Measurements from ENCODE around the gene UCN3.

The UCN3 gene

DNA sequence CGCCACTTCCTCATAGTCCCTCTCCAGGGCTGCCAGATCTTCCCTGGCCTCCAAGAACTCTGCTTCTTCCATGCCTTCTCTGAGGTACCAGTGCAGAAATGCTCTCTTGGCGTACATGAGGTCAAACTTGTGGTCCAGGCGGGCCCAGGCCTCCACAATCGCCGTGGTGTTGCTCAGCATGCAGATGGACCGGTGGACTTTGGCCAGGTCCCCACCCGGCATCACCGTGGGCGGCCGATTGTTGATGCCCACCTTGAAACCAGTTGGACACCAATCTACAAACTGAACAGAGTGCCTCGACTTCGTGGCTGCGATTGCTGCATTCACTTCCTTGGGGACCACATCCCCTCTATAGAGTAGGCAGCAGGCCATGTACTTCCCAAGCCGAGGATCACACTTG lies 28.8 kb downstream of the UCN3 start:
- H3K4me3 ChIP-seq (ENCODE audit: low read depth, low read length) = no peak overlapping the region
- TF ChIP-seq, protein P1, sequence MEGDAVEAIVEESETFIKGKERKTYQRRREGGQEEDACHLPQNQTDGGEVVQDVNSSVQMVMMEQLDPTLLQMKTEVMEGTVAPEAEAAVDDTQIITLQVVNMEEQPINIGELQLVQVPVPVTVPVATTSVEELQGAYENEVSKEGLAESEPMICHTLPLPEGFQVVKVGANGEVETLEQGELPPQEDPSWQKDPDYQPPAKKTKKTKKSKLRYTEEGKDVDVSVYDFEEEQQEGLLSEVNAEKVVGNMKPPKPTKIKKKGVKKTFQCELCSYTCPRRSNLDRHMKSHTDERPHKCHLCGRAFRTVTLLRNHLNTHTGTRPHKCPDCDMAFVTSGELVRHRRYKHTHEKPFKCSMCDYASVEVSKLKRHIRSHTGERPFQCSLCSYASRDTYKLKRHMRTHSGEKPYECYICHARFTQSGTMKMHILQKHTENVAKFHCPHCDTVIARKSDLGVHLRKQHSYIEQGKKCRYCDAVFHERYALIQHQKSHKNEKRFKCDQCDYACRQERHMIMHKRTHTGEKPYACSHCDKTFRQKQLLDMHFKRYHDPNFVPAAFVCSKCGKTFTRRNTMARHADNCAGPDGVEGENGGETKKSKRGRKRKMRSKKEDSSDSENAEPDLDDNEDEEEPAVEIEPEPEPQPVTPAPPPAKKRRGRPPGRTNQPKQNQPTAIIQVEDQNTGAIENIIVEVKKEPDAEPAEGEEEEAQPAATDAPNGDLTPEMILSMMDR (IDR thresholded peaks at IDR 0.05; ENCODE audit: borderline replicate concordance, insufficient read depth, low read depth, low read length) = no peak

GRCh38 chr10:5395168-5395567 lies 30.4 kb downstream of the UCN3 start:
- H3K4me3 ChIP-seq (ENCODE audit: low read depth, low read length) = no peak overlapping the region
- TF ChIP-seq, protein P1 (IDR thresholded peaks at IDR 0.05; ENCODE audit: borderline replicate concordance, insufficient read depth, low read depth, low read length) = no peak

DNA sequence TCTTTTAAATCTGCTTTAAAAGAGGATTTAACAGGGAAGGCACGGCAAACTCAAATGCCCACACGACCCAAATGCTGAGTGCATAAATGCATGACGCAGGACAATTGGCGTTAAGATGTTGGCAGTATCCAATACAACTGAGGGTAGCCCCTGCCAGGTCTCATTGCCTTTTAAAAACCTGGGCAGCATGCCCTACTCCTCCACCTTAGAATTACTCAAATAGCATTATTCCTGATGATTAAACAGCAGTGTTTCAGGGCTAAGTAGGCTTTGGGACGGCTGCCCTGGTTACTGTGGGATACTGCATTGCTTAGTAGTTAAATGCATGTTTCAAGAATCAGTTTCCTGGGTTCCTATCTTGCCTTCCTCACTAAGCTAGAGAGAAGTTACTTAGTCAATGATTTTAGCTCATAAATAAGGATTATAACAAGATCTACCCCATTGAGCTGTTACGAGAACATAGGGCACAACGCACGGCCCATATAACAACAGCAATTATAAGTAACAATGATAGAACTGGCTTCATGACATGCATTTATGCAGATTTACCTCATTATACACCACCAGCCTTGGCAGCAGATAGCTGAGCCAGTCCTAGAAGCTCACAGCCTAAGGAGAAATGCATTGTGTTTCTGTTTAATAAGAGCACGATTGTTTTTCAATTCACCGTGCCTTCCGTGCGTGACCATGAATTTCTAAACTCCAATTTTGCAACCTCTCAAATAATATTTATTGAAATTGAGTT lies 32.0 kb downstream of the UCN3 start:
- no peak overlapping the region for H3K4me3 ChIP-seq (ENCODE audit: low read depth, low read length)
- TF ChIP-seq, protein P1 (IDR thresholded peaks at IDR 0.05; ENCODE audit: borderline replicate concordance, insufficient read depth, low read depth, low read length) = no peak

GRCh38 chr10:5399332-5399731 lies 34.6 kb downstream of the UCN3 start:
- no peak overlapping the region for H3K4me3 ChIP-seq (ENCODE audit: low read depth, low read length)
- TF ChIP-seq, protein P1 (IDR thresholded peaks at IDR 0.05; ENCODE audit: borderline replicate concordance, insufficient read depth, low read depth, low read length) = no peak

DNA sequence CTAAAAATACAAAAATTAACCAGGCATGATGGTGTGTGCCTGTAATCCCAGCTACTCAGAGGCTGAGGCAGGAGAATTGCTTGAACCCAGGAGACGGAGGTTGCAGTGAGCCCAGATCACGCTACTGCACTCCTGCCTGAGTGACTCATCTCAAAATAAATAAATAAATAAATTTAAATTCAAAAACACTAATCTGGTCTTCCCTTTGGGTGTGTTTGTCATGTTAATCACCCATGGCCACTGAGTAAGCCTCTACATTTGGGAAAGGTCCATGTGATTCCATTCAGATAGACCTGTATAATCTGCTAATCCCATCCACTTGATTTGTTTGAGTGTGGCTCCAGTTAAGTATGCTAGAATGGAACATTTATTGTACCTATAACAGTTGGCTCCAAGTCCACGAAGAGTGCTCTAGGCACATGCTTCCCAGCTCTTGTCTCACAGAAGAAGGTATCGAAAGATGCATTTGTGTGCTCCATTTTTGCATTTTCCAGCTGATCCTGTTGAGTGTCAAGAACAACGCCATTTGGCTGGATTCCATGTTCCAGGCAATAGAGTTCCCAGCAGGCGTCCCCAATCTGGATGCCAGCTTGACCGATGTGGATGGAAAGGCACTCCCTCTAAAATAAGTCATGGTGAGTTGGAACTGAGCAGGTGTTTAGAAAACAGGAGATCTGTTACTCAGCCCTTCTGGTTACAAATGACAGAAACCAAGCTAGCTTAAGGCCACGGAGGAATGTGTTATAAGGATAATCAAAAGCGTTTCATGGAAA lies 35.9 kb downstream of the UCN3 start:
- TF ChIP-seq, protein P1 (IDR thresholded peaks at IDR 0.05; ENCODE audit: borderline replicate concordance, insufficient read depth, low read depth, low read length) = no peak
- H3K4me3 ChIP-seq (ENCODE audit: low read depth, low read length) = no peak overlapping the region

- TF ChIP-seq, protein P1 (IDR thresholded peaks at IDR 0.05; ENCODE audit: borderline replicate concordance, insufficient read depth, low read depth, low read length) = no peak
- no peak overlapping the region for H3K4me3 ChIP-seq (ENCODE audit: low read depth, low read length)
Measured at GRCh38 chr10:5402798-5403197, 38.0 kb downstream of the UCN3 start.
